ENCODE measurements around the gene KMO. TPM values are rescaled to one million over a fixed set of nuclear protein-coding genes. Genes with fewer than 3 reads are reported as not detected.

Gene KMO
- total RNA-seq, 1 experiment from 2014 or later, result not detected

DNA sequence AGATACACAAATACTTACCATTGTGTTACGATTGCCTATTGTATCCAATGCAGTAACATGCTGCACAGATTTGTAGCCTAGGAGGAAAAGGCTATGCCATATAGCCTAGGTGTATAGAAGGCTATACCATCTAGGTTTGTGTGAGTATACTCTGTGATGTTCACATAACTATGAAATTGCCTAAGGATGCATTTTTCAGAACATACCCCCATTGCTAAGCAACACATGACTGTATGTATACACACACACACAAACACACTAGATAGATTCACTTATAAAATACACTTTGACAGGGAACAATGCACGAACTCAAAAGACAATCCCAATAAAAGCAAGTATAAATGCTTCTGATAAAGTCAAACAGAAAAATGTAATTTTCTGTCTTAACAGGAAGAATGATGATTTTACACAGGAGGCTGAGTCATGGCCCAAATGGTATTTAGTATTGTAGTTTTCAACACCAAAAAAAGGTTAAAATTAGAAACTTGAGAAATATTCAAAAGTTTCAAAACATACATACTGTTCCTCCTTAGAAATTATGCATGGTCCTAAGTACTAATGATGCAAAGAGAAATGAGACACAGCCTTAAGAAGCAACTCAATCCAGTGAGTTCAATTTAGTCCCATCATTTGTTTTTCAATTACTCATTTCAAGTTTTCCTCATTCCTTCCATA, 24.9 kb upstream of the KMO start (continued):
- TF ChIP-seq, protein P1, sequence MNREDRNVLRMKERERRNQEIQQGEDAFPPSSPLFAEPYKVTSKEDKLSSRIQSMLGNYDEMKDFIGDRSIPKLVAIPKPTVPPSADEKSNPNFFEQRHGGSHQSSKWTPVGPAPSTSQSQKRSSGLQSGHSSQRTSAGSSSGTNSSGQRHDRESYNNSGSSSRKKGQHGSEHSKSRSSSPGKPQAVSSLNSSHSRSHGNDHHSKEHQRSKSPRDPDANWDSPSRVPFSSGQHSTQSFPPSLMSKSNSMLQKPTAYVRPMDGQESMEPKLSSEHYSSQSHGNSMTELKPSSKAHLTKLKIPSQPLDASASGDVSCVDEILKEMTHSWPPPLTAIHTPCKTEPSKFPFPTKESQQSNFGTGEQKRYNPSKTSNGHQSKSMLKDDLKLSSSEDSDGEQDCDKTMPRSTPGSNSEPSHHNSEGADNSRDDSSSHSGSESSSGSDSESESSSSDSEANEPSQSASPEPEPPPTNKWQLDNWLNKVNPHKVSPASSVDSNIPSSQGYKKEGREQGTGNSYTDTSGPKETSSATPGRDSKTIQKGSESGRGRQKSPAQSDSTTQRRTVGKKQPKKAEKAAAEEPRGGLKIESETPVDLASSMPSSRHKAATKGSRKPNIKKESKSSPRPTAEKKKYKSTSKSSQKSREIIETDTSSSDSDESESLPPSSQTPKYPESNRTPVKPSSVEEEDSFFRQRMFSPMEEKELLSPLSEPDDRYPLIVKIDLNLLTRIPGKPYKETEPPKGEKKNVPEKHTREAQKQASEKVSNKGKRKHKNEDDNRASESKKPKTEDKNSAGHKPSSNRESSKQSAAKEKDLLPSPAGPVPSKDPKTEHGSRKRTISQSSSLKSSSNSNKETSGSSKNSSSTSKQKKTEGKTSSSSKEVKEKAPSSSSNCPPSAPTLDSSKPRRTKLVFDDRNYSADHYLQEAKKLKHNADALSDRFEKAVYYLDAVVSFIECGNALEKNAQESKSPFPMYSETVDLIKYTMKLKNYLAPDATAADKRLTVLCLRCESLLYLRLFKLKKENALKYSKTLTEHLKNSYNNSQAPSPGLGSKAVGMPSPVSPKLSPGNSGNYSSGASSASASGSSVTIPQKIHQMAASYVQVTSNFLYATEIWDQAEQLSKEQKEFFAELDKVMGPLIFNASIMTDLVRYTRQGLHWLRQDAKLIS (CRISPR knock-in tag; IDR thresholded peaks at IDR 0.05; ENCODE audit: borderline replicate concordance), result no peak
- TF ChIP-seq CBFB (CRISPR knock-in tag; IDR thresholded peaks at IDR 0.05; ENCODE audit: low read depth) (no peak), ATF2 (CRISPR knock-in tag; IDR thresholded peaks at IDR 0.05; ENCODE audit: borderline replicate concordance, low read depth) (no peak), SOX15 (CRISPR knock-in tag; IDR thresholded peaks at IDR 0.05) (no peak), SMAD4 (CRISPR knock-in tag; IDR thresholded peaks at IDR 0.05) (no peak), ZNF396 (CRISPR knock-in tag; IDR thresholded peaks at IDR 0.05; ENCODE audit: borderline replicate concordance) (no peak), ZNF423 (CRISPR knock-in tag; IDR thresholded peaks at IDR 0.05) (no peak)
- TF ChIP-seq, protein P2, sequence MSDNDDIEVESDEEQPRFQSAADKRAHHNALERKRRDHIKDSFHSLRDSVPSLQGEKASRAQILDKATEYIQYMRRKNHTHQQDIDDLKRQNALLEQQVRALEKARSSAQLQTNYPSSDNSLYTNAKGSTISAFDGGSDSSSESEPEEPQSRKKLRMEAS (CRISPR knock-in tag; IDR thresholded peaks at IDR 0.05), result no peak

GRCh38 chr1:241513378-241513777, 18.8 kb upstream of the KMO start:
- H3K27ac Mint-ChIP-seq, result no peak overlapping the region
- ATAC-seq, result no peak
- CTCF ChIA-PET, result no interaction called here
- TF ChIP-seq MLX (CRISPR knock-in tag; IDR thresholded peaks at IDR 0.05), result no peak
- TF ChIP-seq GRHL2 (CRISPR knock-in tag; IDR thresholded peaks at IDR 0.05; ENCODE audit: insufficient replicate concordance, severe bottlenecking), result no peak
- TF ChIP-seq ETV6 (CRISPR knock-in tag; IDR thresholded peaks at IDR 0.05), result no peak
- no peak for TF ChIP-seq ZNF232 (CRISPR knock-in tag; IDR thresholded peaks at IDR 0.05)
- TF ChIP-seq PRDM15 (CRISPR knock-in tag; IDR thresholded peaks at IDR 0.05), result no peak
- TF ChIP-seq, protein P3, sequence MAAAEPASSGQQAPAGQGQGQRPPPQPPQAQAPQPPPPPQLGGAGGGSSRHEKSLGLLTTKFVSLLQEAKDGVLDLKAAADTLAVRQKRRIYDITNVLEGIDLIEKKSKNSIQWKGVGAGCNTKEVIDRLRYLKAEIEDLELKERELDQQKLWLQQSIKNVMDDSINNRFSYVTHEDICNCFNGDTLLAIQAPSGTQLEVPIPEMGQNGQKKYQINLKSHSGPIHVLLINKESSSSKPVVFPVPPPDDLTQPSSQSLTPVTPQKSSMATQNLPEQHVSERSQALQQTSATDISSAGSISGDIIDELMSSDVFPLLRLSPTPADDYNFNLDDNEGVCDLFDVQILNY (CRISPR knock-in tag; IDR thresholded peaks at IDR 0.05), result no peak
- TF ChIP-seq, protein P4, sequence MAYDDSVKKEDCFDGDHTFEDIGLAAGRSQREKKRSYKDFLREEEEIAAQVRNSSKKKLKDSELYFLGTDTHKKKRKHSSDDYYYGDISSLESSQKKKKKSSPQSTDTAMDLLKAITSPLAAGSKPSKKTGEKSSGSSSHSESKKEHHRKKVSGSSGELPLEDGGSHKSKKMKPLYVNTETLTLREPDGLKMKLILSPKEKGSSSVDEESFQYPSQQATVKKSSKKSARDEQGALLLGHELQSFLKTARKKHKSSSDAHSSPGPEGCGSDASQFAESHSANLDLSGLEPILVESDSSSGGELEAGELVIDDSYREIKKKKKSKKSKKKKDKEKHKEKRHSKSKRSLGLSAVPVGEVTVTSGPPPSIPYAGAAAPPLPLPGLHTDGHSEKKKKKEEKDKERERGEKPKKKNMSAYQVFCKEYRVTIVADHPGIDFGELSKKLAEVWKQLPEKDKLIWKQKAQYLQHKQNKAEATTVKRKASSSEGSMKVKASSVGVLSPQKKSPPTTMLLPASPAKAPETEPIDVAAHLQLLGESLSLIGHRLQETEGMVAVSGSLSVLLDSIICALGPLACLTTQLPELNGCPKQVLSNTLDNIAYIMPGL (CRISPR knock-in tag; IDR thresholded peaks at IDR 0.05), result no peak
- no peak for TF ChIP-seq CREM (CRISPR knock-in tag; IDR thresholded peaks at IDR 0.05)
- TF ChIP-seq FOXK1 (CRISPR knock-in tag; IDR thresholded peaks at IDR 0.05), result no peak
- TF ChIP-seq NR2C2 (CRISPR knock-in tag; IDR thresholded peaks at IDR 0.05), result no peak
- TF ChIP-seq FOXJ3 (CRISPR knock-in tag; IDR thresholded peaks at IDR 0.05; ENCODE audit: borderline replicate concordance), result no peak
- no peak for TF ChIP-seq FOXP1 (CRISPR knock-in tag; IDR thresholded peaks at IDR 0.05; ENCODE audit: borderline replicate concordance)

More at GRCh38 chr1:241513378-241513777, 18.8 kb upstream of the KMO start:
- no peak for DNase-seq (ENCODE audit: low spot score)
- H3K27me3 Mint-ChIP-seq (ENCODE audit: low read depth), result no peaks in the 10 kb centered on the region
- peaks cover 5% of the 10 kb centered on the region for H3K4me1 Mint-ChIP-seq
- POLR2A ChIA-PET, result no interaction called here
- H3K36me3 Mint-ChIP-seq, result peaks cover 38% of the 10 kb centered on the region
- no peak overlapping the region for H3K4me3 Mint-ChIP-seq
- H3K9me3 Mint-ChIP-seq, result no peaks in the 10 kb centered on the region

Data from WTC11 (cell line).